Measurements from ENCODE around the gene NID1.

The NID1 gene

DNA sequence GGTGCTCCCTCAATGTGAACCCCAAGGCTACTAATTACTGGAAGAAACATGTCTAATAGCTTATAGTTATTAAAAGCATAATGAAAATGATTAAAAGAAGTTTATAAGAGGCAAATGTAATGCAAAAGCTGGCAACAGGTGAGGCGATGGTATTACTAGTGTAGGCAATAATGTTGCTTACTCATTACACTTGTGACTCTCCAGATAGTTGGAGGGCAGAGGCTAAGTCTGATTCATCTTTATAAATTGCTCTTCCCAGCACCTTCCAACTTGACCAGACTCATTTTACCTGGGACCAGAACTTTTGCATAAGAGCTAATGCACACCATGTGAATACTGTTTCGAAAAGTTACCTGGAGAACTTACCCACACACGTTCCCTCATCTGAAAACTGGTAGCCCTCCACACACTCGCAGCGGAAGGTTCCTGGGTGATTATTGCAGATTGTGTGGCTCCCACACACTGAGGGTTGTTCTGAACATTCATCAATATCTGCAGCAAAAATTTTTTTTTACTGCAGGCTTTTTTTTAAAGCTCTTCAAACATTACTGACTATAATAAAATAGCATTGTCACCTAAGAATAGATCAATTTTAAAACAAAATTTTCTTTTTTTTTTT, 48.0 kb downstream of the NID1 start:
- H4K20me1 ChIP-seq (ENCODE audit: insufficient read depth, low read length), result no peaks in the 10 kb centered on the region
- no peak overlapping the region for H3K4me2 ChIP-seq (ENCODE audit: low read depth, low read length)
- no peaks in the 10 kb centered on the region for H3K4me1 ChIP-seq (ENCODE audit: low read length)
- no peaks in the 10 kb centered on the region for H3K79me2 ChIP-seq (ENCODE audit: low read length)
- no peak overlapping the region for H3K4me3 ChIP-seq (ENCODE audit: low read length)
- TF ChIP-seq, protein P1, sequence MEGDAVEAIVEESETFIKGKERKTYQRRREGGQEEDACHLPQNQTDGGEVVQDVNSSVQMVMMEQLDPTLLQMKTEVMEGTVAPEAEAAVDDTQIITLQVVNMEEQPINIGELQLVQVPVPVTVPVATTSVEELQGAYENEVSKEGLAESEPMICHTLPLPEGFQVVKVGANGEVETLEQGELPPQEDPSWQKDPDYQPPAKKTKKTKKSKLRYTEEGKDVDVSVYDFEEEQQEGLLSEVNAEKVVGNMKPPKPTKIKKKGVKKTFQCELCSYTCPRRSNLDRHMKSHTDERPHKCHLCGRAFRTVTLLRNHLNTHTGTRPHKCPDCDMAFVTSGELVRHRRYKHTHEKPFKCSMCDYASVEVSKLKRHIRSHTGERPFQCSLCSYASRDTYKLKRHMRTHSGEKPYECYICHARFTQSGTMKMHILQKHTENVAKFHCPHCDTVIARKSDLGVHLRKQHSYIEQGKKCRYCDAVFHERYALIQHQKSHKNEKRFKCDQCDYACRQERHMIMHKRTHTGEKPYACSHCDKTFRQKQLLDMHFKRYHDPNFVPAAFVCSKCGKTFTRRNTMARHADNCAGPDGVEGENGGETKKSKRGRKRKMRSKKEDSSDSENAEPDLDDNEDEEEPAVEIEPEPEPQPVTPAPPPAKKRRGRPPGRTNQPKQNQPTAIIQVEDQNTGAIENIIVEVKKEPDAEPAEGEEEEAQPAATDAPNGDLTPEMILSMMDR (IDR thresholded peaks at IDR 0.05; ENCODE audit: low read length), result no peak
- TF ChIP-seq EZH2phosphoT487 (IDR thresholded peaks at IDR 0.05; ENCODE audit: low read length), result no peak
- no peak for TF ChIP-seq EZH2 (optimal IDR thresholded peaks at IDR 0.05; ENCODE audit: low read depth, low read length)
- no peaks in the 10 kb centered on the region for H3K9me2 ChIP-seq (replicated peaks; ENCODE audit: insufficient read depth, low read length)
- DNase-seq, result no peak
- no peak overlapping the region for H3K9ac ChIP-seq (ENCODE audit: low read length)
- H2AFZ ChIP-seq (ENCODE audit: low read length), result no peak overlapping the region
- no peaks in the 10 kb centered on the region for H3K27me3 ChIP-seq (replicated peaks; ENCODE audit: insufficient read depth, low read length)
- H3K9me3 ChIP-seq (replicated peaks; ENCODE audit: insufficient read depth, low read length), result no peaks in the 10 kb centered on the region
- H3F3A ChIP-seq (ENCODE audit: insufficient read depth, low read length), result no peaks in the 10 kb centered on the region
- no peaks in the 10 kb centered on the region for H3K36me3 ChIP-seq (replicated peaks; ENCODE audit: insufficient read depth, low read length)
- H3K27ac ChIP-seq (ENCODE audit: low read length), result no peak overlapping the region

DNA sequence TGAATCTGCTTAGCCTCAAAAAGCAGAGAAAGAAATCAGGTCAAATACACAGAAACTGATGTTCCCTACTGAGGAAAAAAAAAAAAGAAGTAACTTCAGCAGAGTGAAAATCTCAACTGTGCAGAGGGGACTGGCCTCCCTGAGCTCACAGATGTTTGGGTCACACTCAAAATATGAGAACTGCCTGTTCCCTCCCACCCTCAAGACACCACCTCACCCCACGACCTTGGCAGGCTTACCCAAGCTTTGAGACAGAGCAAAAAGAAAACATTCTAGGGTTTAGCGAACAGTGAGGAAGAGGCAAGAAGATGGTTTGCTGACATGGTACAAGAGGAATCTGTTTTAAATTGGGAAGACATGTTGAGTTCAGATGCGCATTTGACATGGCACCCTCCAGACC, 48.8 kb downstream of the NID1 start:
- no peaks in the 10 kb centered on the region for H3K27me3 ChIP-seq (replicated peaks; ENCODE audit: insufficient read depth, low read length)

DNA sequence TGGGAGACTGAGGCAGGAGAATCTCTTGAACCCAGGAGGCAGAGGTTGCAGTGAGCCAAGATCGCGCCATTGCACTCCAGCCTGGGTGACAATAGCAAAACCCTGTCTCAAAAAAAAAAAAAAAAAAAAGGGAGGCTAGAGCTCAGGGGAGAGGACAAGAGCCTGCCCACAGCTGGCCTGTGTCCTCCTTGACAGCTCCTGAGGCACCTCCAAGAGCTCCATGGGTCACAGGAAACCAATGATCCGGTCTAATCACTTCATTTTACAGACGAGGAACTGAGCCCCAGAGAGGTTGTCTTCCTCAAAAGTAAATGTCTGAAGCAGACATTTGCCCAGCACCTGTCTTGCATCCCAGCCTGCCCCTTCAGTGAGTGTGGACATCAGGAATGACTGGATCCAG, 49.4 kb downstream of the NID1 start:
- Histone ChIP-seq H3K9me2 (replicated peaks; ENCODE audit: insufficient read depth, low read length) (no peaks in the 10 kb centered on the region), H3K9ac (ENCODE audit: low read length) (no peak overlapping the region), H3K9me3 (replicated peaks; ENCODE audit: insufficient read depth, low read length) (no peaks in the 10 kb centered on the region), H3K79me2 (ENCODE audit: low read length) (no peaks in the 10 kb centered on the region), H3K4me2 (ENCODE audit: low read depth, low read length) (no peak overlapping the region), H3K4me3 (ENCODE audit: low read length) (no peak overlapping the region), H3K27ac (ENCODE audit: low read length) (no peak overlapping the region), H4K20me1 (ENCODE audit: insufficient read depth, low read length) (no peaks in the 10 kb centered on the region), H2AFZ (ENCODE audit: low read length) (no peak overlapping the region), H3K27me3 (replicated peaks; ENCODE audit: insufficient read depth, low read length) (no peaks in the 10 kb centered on the region), H3K36me3 (replicated peaks; ENCODE audit: insufficient read depth, low read length) (no peaks in the 10 kb centered on the region), H3K4me1 (ENCODE audit: low read length) (no peaks in the 10 kb centered on the region), H3F3A (ENCODE audit: insufficient read depth, low read length) (no peaks in the 10 kb centered on the region)
- no peak for TF ChIP-seq EZH2phosphoT487 (IDR thresholded peaks at IDR 0.05; ENCODE audit: low read length)
- TF ChIP-seq, protein P1 (IDR thresholded peaks at IDR 0.05; ENCODE audit: low read length), result no peak
- no peak for TF ChIP-seq EZH2 (optimal IDR thresholded peaks at IDR 0.05; ENCODE audit: low read depth, low read length)
- no peak for DNase-seq

More for the DNA sequence above, 48.8 kb downstream of the NID1 start:
- TF ChIP-seq EZH2 (optimal IDR thresholded peaks at IDR 0.05; ENCODE audit: low read depth, low read length) (no peak), EZH2phosphoT487 (IDR thresholded peaks at IDR 0.05; ENCODE audit: low read length) (no peak)
- TF ChIP-seq, protein P1 (IDR thresholded peaks at IDR 0.05; ENCODE audit: low read length), result no peak
- no peak for DNase-seq
- no peaks in the 10 kb centered on the region for H3K36me3 ChIP-seq (replicated peaks; ENCODE audit: insufficient read depth, low read length)
- H3K9me2 ChIP-seq (replicated peaks; ENCODE audit: insufficient read depth, low read length), result no peaks in the 10 kb centered on the region
- H3K9me3 ChIP-seq (replicated peaks; ENCODE audit: insufficient read depth, low read length), result no peaks in the 10 kb centered on the region
- no peaks in the 10 kb centered on the region for H3K79me2 ChIP-seq (ENCODE audit: low read length)
- H4K20me1 ChIP-seq (ENCODE audit: insufficient read depth, low read length), result no peaks in the 10 kb centered on the region
- no peaks in the 10 kb centered on the region for H3K4me1 ChIP-seq (ENCODE audit: low read length)
- no peak overlapping the region for H2AFZ ChIP-seq (ENCODE audit: low read length)
- H3K4me2 ChIP-seq (ENCODE audit: low read depth, low read length), result no peak overlapping the region
- H3F3A ChIP-seq (ENCODE audit: insufficient read depth, low read length), result no peaks in the 10 kb centered on the region
- H3K27ac ChIP-seq (ENCODE audit: low read length), result no peak overlapping the region
- H3K4me3 ChIP-seq (ENCODE audit: low read length), result no peak overlapping the region
- H3K9ac ChIP-seq (ENCODE audit: low read length), result no peak overlapping the region
